Liver (tissue), 9 donors: ENCODE results near the gene MDGA2. TPM values are rescaled to one million over a fixed set of nuclear protein-coding genes. Genes with fewer than 3 reads are reported as not detected.

Experiments used
- DNase-seq: peaks from one replicate; pipeline ENCODE4 v3.0.0-alpha.2; 2017; ENCODE audit warnings: low spot score
- H3K27ac ChIP-seq, 2 donors: one replicate each; pipeline ENCODE4 v1.7.0; 2013; ENCODE audit warnings: inconsistent platforms in 2 of 2, low read length in 2 of 2, control low read depth in 1 of 2, low read depth in 1 of 2, mild to moderate bottlenecking in 1 of 2
- H3K27me3 ChIP-seq, 4 donors: one replicate each; pipeline versions ENCODE4 v1.6.1 to v1.7.0; 2013; ENCODE audit warnings: low read length in 3 of 4, inconsistent platforms in 1 of 4, mild to moderate bottlenecking in 1 of 4, moderate library complexity in 1 of 4; ENCODE audit not compliant: control insufficient read depth in 4 of 4, insufficient read depth in 4 of 4
- H3K36me3 ChIP-seq, 4 donors: one replicate each; pipeline versions ENCODE4 v1.6.1 to v1.7.0; 2013; ENCODE audit warnings: low read length in 3 of 4, mild to moderate bottlenecking in 3 of 4, low read depth in 1 of 4, moderate library complexity in 1 of 4; ENCODE audit not compliant: control insufficient read depth in 4 of 4, insufficient read depth in 3 of 4
- H3K4me1 ChIP-seq, 4 donors: one replicate each; pipeline versions ENCODE4 v1.6.1 to v1.7.0; 2013; ENCODE audit warnings: low read length in 3 of 4, mild to moderate bottlenecking in 3 of 4, moderate library complexity in 1 of 4; ENCODE audit not compliant: control insufficient read depth in 4 of 4, insufficient read depth in 4 of 4
- H3K4me3 ChIP-seq, 3 donors: one replicate each; pipeline versions ENCODE4 v1.6.1 to v1.7.0; 2013; ENCODE audit warnings: low read length in 3 of 3, control low read depth in 1 of 3, low read depth in 1 of 3, mild to moderate bottlenecking in 1 of 3
- H3K9ac ChIP-seq, 2 donors: one replicate each; pipeline ENCODE4 v1.7.0; 2013; ENCODE audit warnings: low read length in 2 of 2, mild to moderate bottlenecking in 2 of 2, moderate library complexity in 2 of 2, control low read depth in 1 of 2, low read depth in 1 of 2
- H3K9me3 ChIP-seq, 4 donors: one replicate each; pipeline versions ENCODE4 v1.6.1 to v1.7.0; 2013; ENCODE audit warnings: low read length in 3 of 4; ENCODE audit not compliant: control insufficient read depth in 4 of 4
- ATF3 ChIP-seq: IDR thresholded peaks from 2 replicates; pipeline ENCODE4 v1.6.1; 2016; ENCODE audit warnings: antibody characterized with exemption
- EGR1 ChIP-seq, 2 donors: IDR thresholded peaks; 2 replicates each; pipeline ENCODE4 v1.6.1; 2016 to 2018; ENCODE audit warnings: antibody characterized with exemption in 2 of 2, low read depth in 2 of 2
- FOXA1 ChIP-seq: IDR thresholded peaks from 2 replicates; pipeline ENCODE4 v1.6.1; 2016; ENCODE audit warnings: antibody characterized with exemption
- FOXA2 ChIP-seq: IDR thresholded peaks from 2 replicates; pipeline ENCODE4 v1.6.1; 2016; ENCODE audit warnings: antibody characterized with exemption
- GABPA ChIP-seq, 2 donors: IDR thresholded peaks in 1 of 2; conservative IDR thresholded peaks in 1 of 2; 2 replicates each; pipeline ENCODE4 v1.6.1; 2016; ENCODE audit warnings: antibody characterized with exemption in 2 of 2, mild to moderate bottlenecking in 1 of 2, moderate library complexity in 1 of 2
- HNF4A ChIP-seq, 2 donors: conservative IDR thresholded peaks; 2 replicates each; pipeline ENCODE4 v1.6.1; 2016; ENCODE audit warnings: antibody characterized with exemption in 2 of 2, mild to moderate bottlenecking in 2 of 2
- JUND ChIP-seq, 2 donors: IDR thresholded peaks; 2 replicates each; pipeline ENCODE4 v1.6.1; 2016; ENCODE audit warnings: antibody characterized with exemption in 2 of 2
- NR2F2 ChIP-seq: IDR thresholded peaks from 2 replicates; pipeline ENCODE4 v1.6.1; 2016; ENCODE audit warnings: antibody characterized with exemption
- RXRA ChIP-seq, 2 donors: IDR thresholded peaks; 2 replicates each; pipeline ENCODE4 v1.6.1; 2017 to 2018; ENCODE audit warnings: antibody characterized with exemption in 2 of 2, mild to moderate bottlenecking in 1 of 2
- SP1 ChIP-seq: IDR thresholded peaks from 2 replicates; pipeline ENCODE4 v1.6.1; 2018; ENCODE audit warnings: antibody characterized with exemption, mild to moderate bottlenecking
- WGBS: extraction: QIAGEN DNeasy Blood & Tissue Kit; methylation state at CpG from one replicate; pipeline ENCODE4 v1.1.7; 2013; 5-methylcytosine and 5-hydroxymethylcytosine counted together
- polyA plus RNA-seq, 2 donors: library from polyadenylated mRNA; stranded (reverse) in 1 of 2; unstranded in 1 of 2; fragments of 200-250 nt in 1 of 2; fragments of >200 nt in 1 of 2; fragmentation: Nextera tagmentation in 1 of 2; extraction: Ambion mirVana in 1 of 2; gene quantifications; one replicate each; pipeline versions ENCODE4 v1.2.1 to v1.2.3, GENCODE V29; 2013 to 2015
- total RNA-seq, 2 donors: library from RNA; depleted of rRNA; stranded (reverse); fragments of >200 nt; gene quantifications; one replicate each; pipeline ENCODE4 v1.2.3, GENCODE V29; 2014
- TF ChIP-seq, protein P1 (sequence below): fragments of 150-350 bp; IDR thresholded peaks from 2 replicates; pipeline ENCODE4 v1.5.1; 2017; ENCODE audit warnings: improper control_type of control experiment, low read depth, low read length; ENCODE audit not compliant: missing input control
- TF ChIP-seq, protein P2 (sequence below): IDR thresholded peaks from 2 replicates; pipeline ENCODE4 v1.6.1; 2016; ENCODE audit warnings: antibody characterized with exemption
- TF ChIP-seq, protein P3 (sequence below): IDR thresholded peaks from 2 replicates; pipeline ENCODE4 v1.6.1; 2016; ENCODE audit warnings: antibody characterized with exemption
- TF ChIP-seq, protein P4 (sequence below): IDR thresholded peaks from 2 replicates; pipeline ENCODE4 v1.6.1; 2016; ENCODE audit warnings: antibody characterized with exemption, mild to moderate bottlenecking
- donor health status: healthy.
- donor health status: healthy.
- donor health status: healthy.
- donor health status: healthy.
- donor health status: healthy.

MDGA2 gene
- total and polyA plus RNA-seq, 4 donors = 0.05 to 0.33 (median 0.19) TPM

DNA sequence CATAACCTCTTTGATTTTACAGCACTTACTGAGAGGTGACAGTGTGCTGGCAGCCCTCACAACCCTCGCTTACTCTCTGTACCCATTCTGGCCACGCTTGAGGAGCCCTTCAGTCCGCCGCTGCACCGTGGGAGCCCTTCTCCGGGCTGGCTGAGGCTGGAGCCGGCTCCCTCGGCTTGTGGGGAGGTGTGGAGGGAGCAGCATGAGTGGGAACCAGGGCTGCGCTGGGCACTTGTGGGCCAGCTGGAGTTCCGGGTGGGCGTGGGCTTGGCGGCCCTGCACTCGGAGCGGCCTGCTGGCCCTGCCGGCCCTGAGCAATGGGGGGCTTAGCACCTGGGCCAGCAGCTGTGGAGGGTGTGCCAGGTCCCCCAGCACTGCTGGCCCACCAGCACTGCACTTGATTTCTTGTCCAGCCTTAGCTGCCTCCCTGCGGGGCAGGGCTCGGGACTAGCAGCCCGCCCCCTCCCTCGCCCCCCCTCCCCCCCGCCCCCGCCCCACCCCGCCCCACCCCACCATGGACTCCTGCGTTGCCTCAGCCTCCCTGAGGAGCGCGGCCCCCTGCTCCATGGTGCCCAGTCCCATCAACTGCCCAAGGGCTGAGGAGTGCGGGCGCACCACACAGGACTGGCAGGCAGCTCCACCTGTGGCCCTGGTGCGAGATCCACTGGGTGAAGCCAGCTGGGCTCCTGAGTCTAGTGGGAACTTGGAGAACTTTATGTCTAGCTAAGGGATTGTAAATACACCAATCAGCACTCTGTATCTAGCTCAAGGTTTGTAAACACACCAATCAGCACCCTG, 9.9 kb downstream of the MDGA2 start:
- no peaks in the 10 kb centered on the region for H3K4me1 ChIP-seq
- H3K9me3 ChIP-seq = no peaks in the 10 kb centered on the region
- H3K27me3 ChIP-seq = peaks cover 0 to 2% (median 0%) of the 10 kb centered on the region in 4 donors
- H3K36me3 ChIP-seq = no peaks in the 10 kb centered on the region
- H3K4me3 ChIP-seq = no peak overlapping the region
- H3K9ac ChIP-seq = no peak overlapping the region
- WGBS = 87% methylated on average over 24 of the region's 28 CpGs
- no peak overlapping the region for H3K27ac ChIP-seq
- DNase-seq = no peak
- TF ChIP-seq FOXA1 (no peak), SP1 (no peak), GABPA (IDR thresholded peaks at IDR 0.05 in 1 of 2, conservative IDR thresholded peaks at IDR 0.05 in 1 of 2) (no peak), RXRA (IDR thresholded peaks at IDR 0.05) (no peak), ATF3 (no peak), JUND (IDR thresholded peaks at IDR 0.05) (no peak), EGR1 (IDR thresholded peaks at IDR 0.05; ENCODE audit: low read depth in 2 of 2) (no peak), HNF4A (conservative IDR thresholded peaks at IDR 0.05) (no peak), FOXA2 (no peak), NR2F2 (no peak)
- TF ChIP-seq, protein P1, sequence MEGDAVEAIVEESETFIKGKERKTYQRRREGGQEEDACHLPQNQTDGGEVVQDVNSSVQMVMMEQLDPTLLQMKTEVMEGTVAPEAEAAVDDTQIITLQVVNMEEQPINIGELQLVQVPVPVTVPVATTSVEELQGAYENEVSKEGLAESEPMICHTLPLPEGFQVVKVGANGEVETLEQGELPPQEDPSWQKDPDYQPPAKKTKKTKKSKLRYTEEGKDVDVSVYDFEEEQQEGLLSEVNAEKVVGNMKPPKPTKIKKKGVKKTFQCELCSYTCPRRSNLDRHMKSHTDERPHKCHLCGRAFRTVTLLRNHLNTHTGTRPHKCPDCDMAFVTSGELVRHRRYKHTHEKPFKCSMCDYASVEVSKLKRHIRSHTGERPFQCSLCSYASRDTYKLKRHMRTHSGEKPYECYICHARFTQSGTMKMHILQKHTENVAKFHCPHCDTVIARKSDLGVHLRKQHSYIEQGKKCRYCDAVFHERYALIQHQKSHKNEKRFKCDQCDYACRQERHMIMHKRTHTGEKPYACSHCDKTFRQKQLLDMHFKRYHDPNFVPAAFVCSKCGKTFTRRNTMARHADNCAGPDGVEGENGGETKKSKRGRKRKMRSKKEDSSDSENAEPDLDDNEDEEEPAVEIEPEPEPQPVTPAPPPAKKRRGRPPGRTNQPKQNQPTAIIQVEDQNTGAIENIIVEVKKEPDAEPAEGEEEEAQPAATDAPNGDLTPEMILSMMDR = no peak
- TF ChIP-seq, protein P2, sequence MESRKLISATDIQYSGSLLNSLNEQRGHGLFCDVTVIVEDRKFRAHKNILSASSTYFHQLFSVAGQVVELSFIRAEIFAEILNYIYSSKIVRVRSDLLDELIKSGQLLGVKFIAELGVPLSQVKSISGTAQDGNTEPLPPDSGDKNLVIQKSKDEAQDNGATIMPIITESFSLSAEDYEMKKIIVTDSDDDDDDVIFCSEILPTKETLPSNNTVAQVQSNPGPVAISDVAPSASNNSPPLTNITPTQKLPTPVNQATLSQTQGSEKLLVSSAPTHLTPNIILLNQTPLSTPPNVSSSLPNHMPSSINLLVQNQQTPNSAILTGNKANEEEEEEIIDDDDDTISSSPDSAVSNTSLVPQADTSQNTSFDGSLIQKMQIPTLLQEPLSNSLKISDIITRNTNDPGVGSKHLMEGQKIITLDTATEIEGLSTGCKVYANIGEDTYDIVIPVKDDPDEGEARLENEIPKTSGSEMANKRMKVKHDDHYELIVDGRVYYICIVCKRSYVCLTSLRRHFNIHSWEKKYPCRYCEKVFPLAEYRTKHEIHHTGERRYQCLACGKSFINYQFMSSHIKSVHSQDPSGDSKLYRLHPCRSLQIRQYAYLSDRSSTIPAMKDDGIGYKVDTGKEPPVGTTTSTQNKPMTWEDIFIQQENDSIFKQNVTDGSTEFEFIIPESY = no peak
- TF ChIP-seq, protein P3, sequence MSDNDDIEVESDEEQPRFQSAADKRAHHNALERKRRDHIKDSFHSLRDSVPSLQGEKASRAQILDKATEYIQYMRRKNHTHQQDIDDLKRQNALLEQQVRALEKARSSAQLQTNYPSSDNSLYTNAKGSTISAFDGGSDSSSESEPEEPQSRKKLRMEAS = no peak
- TF ChIP-seq, protein P4, sequence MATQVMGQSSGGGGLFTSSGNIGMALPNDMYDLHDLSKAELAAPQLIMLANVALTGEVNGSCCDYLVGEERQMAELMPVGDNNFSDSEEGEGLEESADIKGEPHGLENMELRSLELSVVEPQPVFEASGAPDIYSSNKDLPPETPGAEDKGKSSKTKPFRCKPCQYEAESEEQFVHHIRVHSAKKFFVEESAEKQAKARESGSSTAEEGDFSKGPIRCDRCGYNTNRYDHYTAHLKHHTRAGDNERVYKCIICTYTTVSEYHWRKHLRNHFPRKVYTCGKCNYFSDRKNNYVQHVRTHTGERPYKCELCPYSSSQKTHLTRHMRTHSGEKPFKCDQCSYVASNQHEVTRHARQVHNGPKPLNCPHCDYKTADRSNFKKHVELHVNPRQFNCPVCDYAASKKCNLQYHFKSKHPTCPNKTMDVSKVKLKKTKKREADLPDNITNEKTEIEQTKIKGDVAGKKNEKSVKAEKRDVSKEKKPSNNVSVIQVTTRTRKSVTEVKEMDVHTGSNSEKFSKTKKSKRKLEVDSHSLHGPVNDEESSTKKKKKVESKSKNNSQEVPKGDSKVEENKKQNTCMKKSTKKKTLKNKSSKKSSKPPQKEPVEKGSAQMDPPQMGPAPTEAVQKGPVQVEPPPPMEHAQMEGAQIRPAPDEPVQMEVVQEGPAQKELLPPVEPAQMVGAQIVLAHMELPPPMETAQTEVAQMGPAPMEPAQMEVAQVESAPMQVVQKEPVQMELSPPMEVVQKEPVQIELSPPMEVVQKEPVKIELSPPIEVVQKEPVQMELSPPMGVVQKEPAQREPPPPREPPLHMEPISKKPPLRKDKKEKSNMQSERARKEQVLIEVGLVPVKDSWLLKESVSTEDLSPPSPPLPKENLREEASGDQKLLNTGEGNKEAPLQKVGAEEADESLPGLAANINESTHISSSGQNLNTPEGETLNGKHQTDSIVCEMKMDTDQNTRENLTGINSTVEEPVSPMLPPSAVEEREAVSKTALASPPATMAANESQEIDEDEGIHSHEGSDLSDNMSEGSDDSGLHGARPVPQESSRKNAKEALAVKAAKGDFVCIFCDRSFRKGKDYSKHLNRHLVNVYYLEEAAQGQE = no peak

DNA sequence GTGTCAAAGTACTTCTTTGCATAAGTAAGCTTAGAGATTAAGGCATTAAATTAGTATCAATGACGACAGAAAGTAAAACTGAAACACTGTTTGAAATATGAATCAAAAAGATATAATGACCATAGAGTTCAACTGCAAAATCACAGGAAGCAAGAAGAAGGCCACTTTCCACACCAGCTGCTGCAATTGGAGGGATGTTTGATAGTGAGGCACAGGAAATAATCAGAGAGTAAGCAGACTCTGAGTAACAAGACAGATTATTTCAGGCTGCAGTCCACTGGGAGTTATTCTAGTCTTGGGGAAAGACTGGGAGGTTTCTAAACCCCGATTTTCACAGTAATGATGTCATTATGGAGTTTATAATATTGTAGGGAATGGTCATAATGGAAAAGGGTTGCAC, 12.9 kb downstream of the MDGA2 start:
- H3K36me3 ChIP-seq = no peaks in the 10 kb centered on the region
- no peaks in the 10 kb centered on the region for H3K27me3 ChIP-seq
- TF ChIP-seq HNF4A (conservative IDR thresholded peaks at IDR 0.05) = no peak
- no peak for DNase-seq
- H3K9me3 ChIP-seq = no peaks in the 10 kb centered on the region
- WGBS = 54% methylated on average over 2 of the region's 2 CpGs
- H3K9ac ChIP-seq = no peak overlapping the region
- H3K4me1 ChIP-seq = no peaks in the 10 kb centered on the region
- no peak overlapping the region for H3K27ac ChIP-seq
- no peak overlapping the region for H3K4me3 ChIP-seq
